Measurements from ENCODE around the gene HHATL.

HHATL gene

GRCh38 chr3:42652611-42653302 lies 49.8 kb downstream of the HHATL start (continued):
- TF ChIP-seq HOXD13 (CRISPR knock-in tag; IDR thresholded peaks at IDR 0.05; ENCODE audit: borderline replicate concordance): no peak
- TF ChIP-seq GLIS1 (tag by site-specific recombination; IDR thresholded peaks at IDR 0.05): peak; percentile 68
- TF ChIP-seq ZNF585B (tag by site-specific recombination; IDR thresholded peaks at IDR 0.05): no peak
- TF ChIP-seq ZXDB (tag by site-specific recombination; IDR thresholded peaks at IDR 0.05): no peak
- no peak for TF ChIP-seq EGR2 (tag by site-specific recombination; IDR thresholded peaks at IDR 0.05; ENCODE audit: low read depth)
- no peak for TF ChIP-seq ZNF544 (tag by site-specific recombination; IDR thresholded peaks at IDR 0.05)
- TF ChIP-seq ZNF548 (tag by site-specific recombination; IDR thresholded peaks at IDR 0.05): no peak
- no peak for TF ChIP-seq SP7 (tag by site-specific recombination; IDR thresholded peaks at IDR 0.05)
- no peak for TF ChIP-seq ZNF341 (tag by site-specific recombination; IDR thresholded peaks at IDR 0.05; ENCODE audit: low read depth)
- TF ChIP-seq ZNF837 (tag by site-specific recombination; IDR thresholded peaks at IDR 0.05): no peak
- TF ChIP-seq ZNF10 (tag by site-specific recombination; IDR thresholded peaks at IDR 0.05): no peak
- TF ChIP-seq ZBTB11 (tag by site-specific recombination; conservative IDR thresholded peaks at IDR 0.05; ENCODE audit: low read depth): no peak
- TF ChIP-seq KLF7 (tag by site-specific recombination; IDR thresholded peaks at IDR 0.05; ENCODE audit: borderline replicate concordance): no peak
- TF ChIP-seq, protein P1, sequence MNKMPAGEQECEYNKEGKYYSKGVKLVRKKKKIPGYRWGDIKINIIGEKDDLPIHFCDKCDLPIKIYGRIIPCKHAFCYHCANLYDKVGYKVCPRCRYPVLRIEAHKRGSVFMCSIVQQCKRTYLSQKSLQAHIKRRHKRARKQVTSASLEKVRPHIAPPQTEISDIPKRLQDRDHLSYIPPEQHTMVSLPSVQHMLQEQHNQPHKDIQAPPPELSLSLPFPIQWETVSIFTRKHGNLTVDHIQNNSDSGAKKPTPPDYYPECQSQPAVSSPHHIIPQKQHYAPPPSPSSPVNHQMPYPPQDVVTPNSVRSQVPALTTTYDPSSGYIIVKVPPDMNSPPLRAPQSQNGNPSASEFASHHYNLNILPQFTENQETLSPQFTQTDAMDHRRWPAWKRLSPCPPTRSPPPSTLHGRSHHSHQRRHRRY (tag by site-specific recombination; IDR thresholded peaks at IDR 0.05): no peak
- TF ChIP-seq, protein P2, sequence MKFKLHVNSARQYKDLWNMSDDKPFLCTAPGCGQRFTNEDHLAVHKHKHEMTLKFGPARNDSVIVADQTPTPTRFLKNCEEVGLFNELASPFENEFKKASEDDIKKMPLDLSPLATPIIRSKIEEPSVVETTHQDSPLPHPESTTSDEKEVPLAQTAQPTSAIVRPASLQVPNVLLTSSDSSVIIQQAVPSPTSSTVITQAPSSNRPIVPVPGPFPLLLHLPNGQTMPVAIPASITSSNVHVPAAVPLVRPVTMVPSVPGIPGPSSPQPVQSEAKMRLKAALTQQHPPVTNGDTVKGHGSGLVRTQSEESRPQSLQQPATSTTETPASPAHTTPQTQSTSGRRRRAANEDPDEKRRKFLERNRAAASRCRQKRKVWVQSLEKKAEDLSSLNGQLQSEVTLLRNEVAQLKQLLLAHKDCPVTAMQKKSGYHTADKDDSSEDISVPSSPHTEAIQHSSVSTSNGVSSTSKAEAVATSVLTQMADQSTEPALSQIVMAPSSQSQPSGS (tag by site-specific recombination; IDR thresholded peaks at IDR 0.05; ENCODE audit: low read depth): no peak
- TF ChIP-seq ZEB2 (tag by site-specific recombination; IDR thresholded peaks at IDR 0.05): no peak
- TF ChIP-seq, protein P3, sequence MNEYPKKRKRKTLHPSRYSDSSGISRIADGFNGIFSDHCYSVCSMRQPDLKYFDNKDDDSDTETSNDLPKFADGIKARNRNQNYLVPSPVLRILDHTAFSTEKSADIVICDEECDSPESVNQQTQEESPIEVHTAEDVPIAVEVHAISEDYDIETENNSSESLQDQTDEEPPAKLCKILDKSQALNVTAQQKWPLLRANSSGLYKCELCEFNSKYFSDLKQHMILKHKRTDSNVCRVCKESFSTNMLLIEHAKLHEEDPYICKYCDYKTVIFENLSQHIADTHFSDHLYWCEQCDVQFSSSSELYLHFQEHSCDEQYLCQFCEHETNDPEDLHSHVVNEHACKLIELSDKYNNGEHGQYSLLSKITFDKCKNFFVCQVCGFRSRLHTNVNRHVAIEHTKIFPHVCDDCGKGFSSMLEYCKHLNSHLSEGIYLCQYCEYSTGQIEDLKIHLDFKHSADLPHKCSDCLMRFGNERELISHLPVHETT (tag by site-specific recombination; IDR thresholded peaks at IDR 0.05): no peak
- TF ChIP-seq, protein P4, sequence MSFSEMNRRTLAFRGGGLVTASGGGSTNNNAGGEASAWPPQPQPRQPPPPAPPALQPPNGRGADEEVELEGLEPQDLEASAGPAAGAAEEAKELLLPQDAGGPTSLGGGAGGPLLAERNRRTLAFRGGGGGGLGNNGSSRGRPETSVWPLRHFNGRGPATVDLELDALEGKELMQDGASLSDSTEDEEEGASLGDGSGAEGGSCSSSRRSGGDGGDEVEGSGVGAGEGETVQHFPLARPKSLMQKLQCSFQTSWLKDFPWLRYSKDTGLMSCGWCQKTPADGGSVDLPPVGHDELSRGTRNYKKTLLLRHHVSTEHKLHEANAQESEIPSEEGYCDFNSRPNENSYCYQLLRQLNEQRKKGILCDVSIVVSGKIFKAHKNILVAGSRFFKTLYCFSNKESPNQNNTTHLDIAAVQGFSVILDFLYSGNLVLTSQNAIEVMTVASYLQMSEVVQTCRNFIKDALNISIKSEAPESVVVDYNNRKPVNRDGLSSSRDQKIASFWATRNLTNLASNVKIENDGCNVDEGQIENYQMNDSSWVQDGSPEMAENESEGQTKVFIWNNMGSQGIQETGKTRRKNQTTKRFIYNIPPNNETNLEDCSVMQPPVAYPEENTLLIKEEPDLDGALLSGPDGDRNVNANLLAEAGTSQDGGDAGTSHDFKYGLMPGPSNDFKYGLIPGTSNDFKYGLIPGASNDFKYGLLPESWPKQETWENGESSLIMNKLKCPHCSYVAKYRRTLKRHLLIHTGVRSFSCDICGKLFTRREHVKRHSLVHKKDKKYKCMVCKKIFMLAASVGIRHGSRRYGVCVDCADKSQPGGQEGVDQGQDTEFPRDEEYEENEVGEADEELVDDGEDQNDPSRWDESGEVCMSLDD (tag by site-specific recombination; IDR thresholded peaks at IDR 0.05): no peak
- TF ChIP-seq ZNF335 (tag by site-specific recombination; conservative IDR thresholded peaks at IDR 0.05): peak; percentile 58; the same call in 1 of the 2 replicates
- no peak for TF ChIP-seq ZNF174 (tag by site-specific recombination; IDR thresholded peaks at IDR 0.05)
- no peak for TF ChIP-seq ZNF76 (tag by site-specific recombination; IDR thresholded peaks at IDR 0.05; ENCODE audit: borderline replicate concordance, low read depth)
- peak; percentile 38; the same call in 1 of the 2 replicates for TF ChIP-seq GLIS2 (tag by site-specific recombination; IDR thresholded peaks at IDR 0.05)
- no peak for TF ChIP-seq ZNF561 (tag by site-specific recombination; IDR thresholded peaks at IDR 0.05; ENCODE audit: borderline replicate concordance)
- no peak for TF ChIP-seq ZBTB8A (tag by site-specific recombination; IDR thresholded peaks at IDR 0.05)
- no peak for TF ChIP-seq ZNF274 (IDR thresholded peaks at IDR 0.05; ENCODE audit: low read length)
- no peak for TF ChIP-seq ZNF274 (tag by site-specific recombination; IDR thresholded peaks at IDR 0.05; ENCODE audit: borderline replicate concordance)
- TF ChIP-seq ZNF785 (tag by site-specific recombination; IDR thresholded peaks at IDR 0.05): no peak
- no peak for TF ChIP-seq ZNF558 (tag by site-specific recombination; IDR thresholded peaks at IDR 0.05)
- TF ChIP-seq ZNF792 (tag by site-specific recombination; IDR thresholded peaks at IDR 0.05): no peak
- no peak for TF ChIP-seq ZNF426 (tag by site-specific recombination; IDR thresholded peaks at IDR 0.05)
- no peak for TF ChIP-seq ZNF2 (tag by site-specific recombination; IDR thresholded peaks at IDR 0.05)
- TF ChIP-seq ZNF610 (tag by site-specific recombination; IDR thresholded peaks at IDR 0.05; ENCODE audit: borderline replicate concordance): no peak
